Neural progenitor cell (in vitro differentiated cells): Measurements from ENCODE around the gene TBCD.

Experiments
- CTCF ChIP-seq: fragments of 200-600 bp; sonication (generic); IDR thresholded peaks from 2 replicates; pipeline ENCODE4 v1.5.1; 2017; ENCODE audit warnings: antibody characterized with exemption, mild to moderate bottlenecking
- EZH2 ChIP-seq: fragments of 200-600 bp; sonication (generic); IDR thresholded peaks from 2 replicates; pipeline ENCODE4 v1.6.1; 2017; ENCODE audit warnings: antibody characterized with exemption, mild to moderate bottlenecking, moderate library complexity
- EZH2phosphoT487 ChIP-seq: fragments of 200-600 bp; sonication (generic); IDR thresholded peaks from 2 replicates; pipeline ENCODE4 v1.6.1; 2017; ENCODE audit warnings: antibody characterized with exemption

DNA sequence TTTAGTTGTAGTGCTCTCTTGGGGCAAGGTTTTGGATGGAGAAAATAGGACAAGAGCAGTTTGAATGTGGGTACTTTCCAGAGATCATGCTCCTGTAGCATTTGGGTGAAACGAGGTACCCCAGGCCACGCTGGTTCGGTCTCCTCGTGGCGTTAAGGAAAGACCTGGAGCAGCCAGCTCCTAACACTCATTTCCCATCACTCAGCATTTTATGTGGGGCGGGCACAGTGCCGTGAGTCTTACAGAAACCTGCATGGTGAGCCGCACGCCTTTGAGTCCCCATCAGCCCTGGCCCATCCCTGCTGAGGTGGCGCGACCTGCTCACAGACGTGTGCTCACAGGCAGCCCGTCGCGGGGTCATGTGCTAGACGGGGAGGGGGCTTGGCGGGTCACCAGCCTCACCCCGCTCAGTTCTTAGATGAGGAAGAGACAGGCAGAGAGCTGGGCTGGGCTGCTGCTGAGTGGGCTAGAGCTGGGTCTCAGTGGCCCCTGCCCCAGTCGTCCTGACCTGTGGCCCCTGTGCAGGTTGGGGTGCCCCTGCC, 37.3 kb downstream of the TBCD start:
- TF ChIP-seq CTCF, result no peak
- no peak for TF ChIP-seq EZH2
- TF ChIP-seq EZH2phosphoT487, result no peak
